Lung (tissue), 12 donors: ENCODE measurements around the gene SUN3. TPM values are rescaled to one million over a fixed set of nuclear protein-coding genes. Genes with fewer than 3 reads are reported as not detected.

Experiments used
- ATAC-seq: fragments of 200-7000 bp; cut with Tn5 transposase; one replicate; pipeline ENCODE4 v1.9.1; 2020; ENCODE audit warnings: moderate number of reproducible peaks; ENCODE audit not compliant: insufficient read depth, low FRiP score
- DNase-seq, 3 donors: peaks; one replicate each; pipeline ENCODE4 v3.0.0-alpha.2; 2013 to 2017
- H3K27ac ChIP-seq, 2 donors: one replicate each; pipeline ENCODE4 v1.5.1; 2013; ENCODE audit warnings: mild to moderate bottlenecking in 2 of 2, moderate library complexity in 2 of 2, control low read depth in 1 of 2, inconsistent platforms in 1 of 2, low read depth in 1 of 2, low read length in 1 of 2
- H3K27me3 ChIP-seq, 3 donors: one replicate each; pipeline ENCODE4 v1.5.1; 2013; ENCODE audit warnings: low read length in 2 of 3; ENCODE audit not compliant: control insufficient read depth in 3 of 3, insufficient read depth in 3 of 3
- H3K36me3 ChIP-seq, 4 donors: one replicate each; pipeline ENCODE4 v1.5.1; 2013; ENCODE audit warnings: low read length in 4 of 4, mild to moderate bottlenecking in 1 of 4, moderate library complexity in 1 of 4; ENCODE audit not compliant: control insufficient read depth in 4 of 4, insufficient read depth in 4 of 4
- H3K4me1 ChIP-seq, 5 donors: one replicate each; pipeline ENCODE4 v1.5.1; 2013; ENCODE audit warnings: low read length in 5 of 5, mild to moderate bottlenecking in 2 of 5, moderate library complexity in 1 of 5; ENCODE audit not compliant: control insufficient read depth in 5 of 5, insufficient read depth in 5 of 5
- H3K4me3 ChIP-seq: one replicate; pipeline ENCODE4 v1.5.1; 2013; ENCODE audit warnings: mild to moderate bottlenecking, control low read depth, moderate library complexity
- H3K9ac ChIP-seq, 2 donors: one replicate each; pipeline ENCODE4 v1.5.1; 2013; ENCODE audit warnings: low read length in 2 of 2, control low read depth in 1 of 2; ENCODE audit not compliant: insufficient read depth in 1 of 2
- H3K9me3 ChIP-seq, 4 donors: one replicate each; pipeline ENCODE4 v1.5.1; 2013; ENCODE audit warnings: low read length in 3 of 4, mild to moderate bottlenecking in 1 of 4, moderate library complexity in 1 of 4; ENCODE audit not compliant: control insufficient read depth in 4 of 4, insufficient read depth in 3 of 4
- CTCF ChIP-seq: IDR thresholded peaks from 2 replicates; pipeline ENCODE4 v1.5.1; 2012; ENCODE audit warnings: mild to moderate bottlenecking; ENCODE audit errors: control extremely low read depth, extremely low read depth
- WGBS, 2 donors: extraction: QIAGEN DNeasy Blood & Tissue Kit; methylation state at CpG; one replicate each; pipeline ENCODE4 v1.1.7; 2013; 5-methylcytosine and 5-hydroxymethylcytosine counted together
- polyA plus RNA-seq, 2 donors: library from polyadenylated mRNA; stranded (reverse); fragments of 200-250 nt; gene quantifications; one replicate each; pipeline ENCODE4 v1.2.1, GENCODE V29; 2013
- total RNA-seq, 2 donors: library from RNA; depleted of rRNA in 1 of 2; stranded (reverse); fragments of >200 nt in 1 of 2; gene quantifications; one replicate each; pipeline ENCODE4 v1.2.1, GENCODE V29; 2014 to 2021
- donor health status: control.
- donor health status: control.
- donor health status: Bipolar disorder and iron deficiency.
- donor health status: healthy.
- donor health status: DM: yes; HTN: yes; CAD: no.

Gene SUN3
- total and polyA plus RNA-seq, 4 donors: 0.18 to 0.53 TPM; not detected in 2

DNA sequence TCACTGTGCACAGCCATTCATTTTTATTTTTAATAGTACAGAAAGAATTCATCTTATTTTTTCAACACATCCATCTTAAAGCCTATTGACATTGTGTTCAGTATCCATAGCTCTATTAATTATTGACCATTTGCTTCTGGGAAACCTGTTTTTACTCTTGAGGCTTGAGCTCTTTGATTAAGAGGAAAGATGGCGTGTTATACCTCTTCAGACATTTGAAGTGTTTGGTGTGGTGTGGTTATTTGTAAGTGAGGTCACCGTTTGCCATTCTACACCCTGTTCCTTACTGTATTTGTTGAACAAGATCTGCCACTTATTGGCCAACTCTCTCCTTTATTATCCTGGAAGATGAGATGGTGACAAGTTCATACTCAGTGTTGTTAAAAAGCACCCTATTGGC lies 24.8 kb upstream of the SUN3 start:
- ATAC-seq (peak; percentile 85), DNase-seq (peak in 2 of 3 donors; percentile 66 to 81)
- Histone ChIP-seq H3K27ac (no peak overlapping the region), H3K36me3 (no peaks in the 10 kb centered on the region), H3K4me1 (no peaks in the 10 kb centered on the region), H3K4me3 (no peak overlapping the region), H3K9me3 (peaks cover 0 to 4% (median 0%) of the 10 kb centered on the region in 4 donors), H3K27me3 (no peaks in the 10 kb centered on the region), H3K9ac (no peak overlapping the region)
- 64 to 87% methylated on average over 2 of the region's 2 CpGs for WGBS, 2 donors
- TF ChIP-seq CTCF: no peak

DNA sequence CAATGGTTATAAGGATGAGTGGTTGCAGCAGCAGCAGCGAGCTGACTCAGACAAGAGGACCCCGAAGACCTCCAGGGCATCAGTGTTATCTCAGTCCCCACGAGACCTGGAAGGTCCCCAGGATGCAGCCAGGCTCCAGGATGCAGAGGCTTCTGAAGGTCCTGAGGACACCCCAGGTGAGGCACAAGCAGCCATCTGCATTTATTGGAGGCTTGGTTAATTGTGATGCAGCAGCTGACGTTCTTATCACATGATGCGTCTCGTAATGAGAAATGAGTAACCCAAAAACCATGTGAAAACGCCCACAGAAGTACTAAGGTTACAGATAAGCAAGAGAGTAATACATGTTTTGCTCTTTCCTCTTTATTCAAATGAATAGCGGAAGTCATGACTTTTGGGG lies 23.8 kb upstream of the SUN3 start:
- Histone ChIP-seq H3K27ac (no peak overlapping the region), H3K4me1 (no peaks in the 10 kb centered on the region), H3K9me3 (peaks cover 0 to 4% (median 0%) of the 10 kb centered on the region in 4 donors), H3K36me3 (no peaks in the 10 kb centered on the region), H3K27me3 (no peaks in the 10 kb centered on the region), H3K9ac (no peak overlapping the region), H3K4me3 (no peak overlapping the region)
- no peak for TF ChIP-seq CTCF
- no peak for DNase-seq
- no peak for ATAC-seq
- WGBS, 2 donors: 63 to 86% methylated on average over 8 of the region's 8 CpGs

DNA sequence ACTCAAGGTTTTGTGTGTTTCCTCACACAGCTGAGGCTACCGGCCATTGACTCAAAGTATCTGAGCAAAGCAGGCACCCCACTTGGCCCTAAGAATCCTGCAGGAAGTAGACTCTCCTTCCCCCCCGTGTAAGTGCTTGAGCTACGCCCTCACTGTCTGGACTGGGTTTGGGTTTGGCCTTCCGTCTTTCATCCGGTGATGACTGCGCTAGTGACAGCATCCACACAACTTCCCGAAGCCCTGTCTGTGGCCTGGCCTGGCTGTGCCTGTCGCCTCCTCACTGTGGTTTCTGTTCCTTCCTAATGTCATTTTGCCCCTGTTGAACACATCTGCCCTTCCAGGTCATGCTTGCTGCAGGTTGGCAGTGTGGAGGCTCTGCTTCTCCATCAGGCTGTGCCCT lies 20.9 kb upstream of the SUN3 start:
- DNase-seq (no peak), ATAC-seq (peak; percentile 25)
- H3K4me3 ChIP-seq: no peak overlapping the region
- peak overlapping the region in 1 of 2 donors; percentile 17 for H3K27ac ChIP-seq
- peaks cover 0 to 4% (median 0%) of the 10 kb centered on the region in 4 donors for H3K9me3 ChIP-seq
- no peaks in the 10 kb centered on the region for H3K4me1 ChIP-seq
- no peak overlapping the region for H3K9ac ChIP-seq
- no peaks in the 10 kb centered on the region for H3K36me3 ChIP-seq
- no peak for TF ChIP-seq CTCF
- WGBS, 2 donors: 72 to 73% methylated on average over 8 of the region's 8 CpGs
- no peaks in the 10 kb centered on the region for H3K27me3 ChIP-seq

- DNase-seq (no peak), ATAC-seq (no peak)
- H3K36me3 ChIP-seq: no peaks in the 10 kb centered on the region
- H3K9me3 ChIP-seq: peaks cover 0 to 4% (median 0%) of the 10 kb centered on the region in 4 donors
- H3K4me3 ChIP-seq: no peak overlapping the region
- WGBS, 2 donors: 97 to 99% methylated on average over 8 of the region's 8 CpGs
- H3K27ac ChIP-seq: no peak overlapping the region
- TF ChIP-seq CTCF: no peak
- H3K27me3 ChIP-seq: no peaks in the 10 kb centered on the region
- H3K4me1 ChIP-seq: no peaks in the 10 kb centered on the region
- no peak overlapping the region for H3K9ac ChIP-seq
Measured at GRCh38 chr7:48048113-48048512, 19.2 kb upstream of the SUN3 start.
